Activated CD4-positive, CD25-positive, alpha-beta regulatory T cell treated with anti-CD3 and anti-CD28 coated beads, Interleukin-2, amount 50 U/mL, for 16 hours (primary cell): Measurements from ENCODE around the gene LDLRAP1.

Source experiments
- DNase-seq: peaks from one replicate; pipeline ENCODE4 v3.0.0-alpha.2; 2020; ENCODE audit warnings: low read depth, low spot score

Gene LDLRAP1

DNA sequence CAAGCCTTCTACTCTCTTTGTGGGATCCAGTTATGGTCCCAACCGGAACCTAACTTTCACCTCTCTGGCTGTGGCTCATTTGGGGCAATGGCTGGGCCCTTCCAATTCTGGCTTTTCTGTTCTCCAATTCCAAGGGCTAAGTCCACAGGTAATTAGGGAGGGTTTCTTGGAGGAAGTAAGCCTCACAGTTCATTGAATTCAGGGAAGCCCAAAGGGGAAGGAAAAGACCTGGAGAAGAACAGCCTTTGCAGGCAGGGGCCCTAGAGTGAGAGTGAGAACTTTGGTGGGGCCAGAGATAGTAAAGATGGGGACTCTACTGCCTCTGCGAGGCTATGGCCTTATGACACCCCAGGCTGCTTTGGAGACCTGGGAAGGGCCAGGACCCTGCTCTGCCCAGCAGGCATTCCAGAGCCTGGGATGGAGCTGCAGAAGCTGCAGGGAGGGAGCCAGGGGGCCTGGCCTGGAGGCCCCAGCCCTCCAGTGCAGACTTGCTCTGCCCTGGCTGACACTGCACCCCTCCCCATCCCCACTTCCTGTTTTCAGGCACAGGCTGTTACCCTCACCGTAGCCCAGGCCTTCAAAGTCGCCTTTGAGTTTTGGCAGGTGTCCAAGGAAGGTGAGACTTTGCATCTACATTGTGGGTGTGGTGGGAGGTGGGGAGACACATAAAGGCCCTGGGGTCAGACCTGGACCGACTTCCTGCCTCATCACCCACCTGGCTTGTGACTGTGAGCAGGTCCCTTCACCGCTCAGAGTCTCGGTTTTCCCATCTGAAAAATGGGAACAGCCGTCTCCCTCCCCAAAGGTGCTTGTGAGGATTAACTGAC is 18.9 kb downstream of the LDLRAP1 start:
- DNase-seq: peak; percentile 54

GRCh38 chr1:25562928-25563283 is 19.5 kb downstream of the LDLRAP1 start:
- DNase-seq: no peak

GRCh38 chr1:25563330-25564215 is 20.2 kb downstream of the LDLRAP1 start:
- DNase-seq: no peak

GRCh38 chr1:25564777-25565574 is 21.6 kb downstream of the LDLRAP1 start:
- DNase-seq: no peak

DNA sequence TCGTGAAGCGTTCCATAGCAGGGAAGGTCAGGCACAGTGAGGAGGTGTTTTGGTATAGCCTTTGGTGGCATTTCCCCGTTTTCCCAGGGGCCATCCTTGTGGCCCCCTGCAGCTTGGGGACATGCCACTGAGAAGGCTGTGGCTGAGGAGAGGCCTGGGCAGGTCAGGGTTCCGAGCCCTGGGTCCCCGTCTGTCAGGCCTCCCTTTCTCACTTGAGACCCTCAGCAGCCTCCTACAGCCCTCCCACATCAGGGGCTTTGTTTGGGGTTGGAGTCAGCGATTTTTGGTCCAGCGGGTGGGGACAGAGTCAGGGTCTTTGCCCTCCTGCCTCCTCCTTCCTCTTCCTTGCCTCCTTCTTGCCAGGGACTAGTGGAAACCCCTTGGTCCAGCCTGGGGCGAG is 22.2 kb downstream of the LDLRAP1 start:
- no peak for DNase-seq

DNA sequence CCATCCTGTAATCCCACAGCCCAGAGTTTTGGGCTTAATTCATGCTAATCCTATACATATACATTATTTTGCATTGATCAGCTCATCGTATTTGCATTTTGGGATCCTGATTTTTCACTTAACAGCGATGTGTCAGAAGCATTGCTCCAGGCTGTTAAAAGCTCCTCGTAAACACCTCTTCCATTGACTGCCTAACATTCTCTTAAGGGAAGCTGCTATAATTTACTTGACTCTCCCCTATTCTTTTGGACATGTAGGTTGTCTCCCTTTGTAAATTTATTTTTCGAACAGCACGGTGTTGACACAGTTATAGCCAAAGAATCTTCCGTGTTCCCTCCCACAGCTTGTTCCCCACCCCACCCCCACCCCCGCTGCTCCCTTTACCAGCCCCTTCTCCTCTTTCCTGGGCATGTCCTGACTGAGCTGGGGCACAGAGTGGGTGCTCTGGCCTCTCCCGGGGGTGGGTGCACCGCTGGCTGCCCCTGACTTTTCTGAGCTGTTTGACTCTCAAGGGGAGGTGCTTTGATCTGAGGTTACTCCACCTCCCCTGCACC is 22.8 kb downstream of the LDLRAP1 start:
- DNase-seq: no peak

- DNase-seq: no peak
These were observed 23.4 kb downstream of the LDLRAP1 start for GRCh38 chr1:25566730-25567341.

DNA sequence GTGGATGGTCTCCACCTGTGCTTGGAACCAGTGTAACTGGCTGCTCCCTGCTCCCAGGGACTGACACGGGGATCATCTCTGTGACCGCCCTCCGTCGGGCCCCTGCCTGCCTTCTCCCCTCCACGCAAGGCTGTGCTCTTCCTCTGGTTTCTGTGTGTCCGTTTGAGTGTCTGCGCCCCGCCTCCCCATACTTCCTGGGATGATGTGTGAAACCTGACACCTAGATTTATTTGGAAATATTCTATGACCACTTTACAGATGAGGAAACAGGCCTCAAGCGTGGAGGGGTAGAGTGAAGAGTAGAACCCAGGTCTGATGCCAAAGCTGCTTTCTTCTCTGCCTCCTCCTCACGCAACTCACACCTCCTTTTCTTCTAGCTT is 24.3 kb downstream of the LDLRAP1 start:
- DNase-seq: no peak

DNA sequence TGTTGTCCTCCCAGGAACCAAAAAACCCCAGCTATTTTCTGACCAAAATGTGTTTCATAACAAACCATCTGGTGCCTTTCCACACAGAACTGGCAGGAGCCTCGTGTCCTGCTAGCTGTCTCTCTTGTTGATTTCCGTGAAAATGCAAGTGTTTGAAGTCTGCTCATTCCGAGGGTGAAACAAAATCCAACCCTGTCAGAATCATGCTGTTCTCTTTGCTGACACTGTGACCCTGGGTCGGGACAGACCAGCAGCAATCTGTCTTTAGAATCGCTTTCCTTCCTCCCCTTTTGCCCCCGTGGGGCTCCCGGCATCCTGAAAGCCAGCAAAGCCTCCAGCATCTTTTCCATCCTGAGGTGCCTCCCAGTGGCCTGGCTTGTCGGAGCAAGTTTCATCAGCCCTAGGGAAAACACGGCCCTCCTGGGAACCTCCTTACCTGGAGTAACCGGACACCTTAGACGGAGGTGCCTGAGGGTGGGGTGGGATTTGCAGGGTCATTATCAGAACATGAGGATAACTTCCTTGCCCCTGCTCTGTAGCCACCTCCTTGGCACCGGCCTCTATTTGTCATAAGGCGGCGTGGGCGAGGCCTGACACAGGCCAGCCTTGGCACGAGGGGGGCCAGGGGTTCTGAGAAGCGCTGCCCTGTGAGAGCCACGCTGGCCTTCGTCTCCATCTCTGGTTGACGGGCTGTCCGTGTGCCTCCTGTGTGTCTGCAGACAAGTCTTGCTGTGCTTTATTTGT is 24.9 kb downstream of the LDLRAP1 start:
- no peak for DNase-seq

- no peak for DNase-seq
These were observed 25.6 kb downstream of the LDLRAP1 start for GRCh38 chr1:25568834-25569596.

DNA sequence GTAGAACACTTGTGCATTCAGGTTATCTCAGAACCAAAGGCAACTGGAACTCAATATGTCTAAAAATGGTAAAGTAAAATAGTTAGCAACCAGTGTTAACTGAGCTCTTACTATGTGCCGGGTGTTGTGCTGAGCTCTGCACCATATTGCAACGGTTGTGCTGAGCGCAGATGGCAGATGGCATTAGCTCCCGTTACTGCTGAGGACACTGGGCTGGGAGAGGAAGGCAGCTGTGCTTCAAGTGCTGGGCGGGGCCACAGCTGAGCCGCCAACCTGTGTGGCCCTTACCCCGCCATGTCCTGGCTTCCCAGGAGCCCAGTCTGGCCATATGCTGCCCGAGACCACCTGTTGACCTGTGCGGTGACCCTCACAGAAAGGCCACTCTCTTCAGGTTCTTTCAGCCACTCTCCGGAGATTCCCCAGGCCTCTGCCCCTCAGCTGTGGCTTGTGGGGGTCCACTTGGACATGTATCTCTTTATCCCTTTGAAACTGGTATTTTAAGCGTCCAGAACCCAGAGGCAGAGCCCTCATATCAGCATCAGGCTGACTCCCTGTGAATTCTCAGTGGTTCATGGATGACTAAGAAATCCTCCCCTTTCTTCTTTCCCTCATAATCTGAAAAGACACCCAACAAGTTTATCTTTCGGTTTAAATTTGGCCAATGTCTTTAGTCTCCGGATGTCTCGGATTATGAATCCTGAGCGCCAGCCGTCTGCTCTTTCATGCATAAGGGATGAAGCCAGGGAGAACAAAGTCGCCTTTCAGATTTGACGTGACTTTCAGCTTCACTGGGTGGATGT is 26.4 kb downstream of the LDLRAP1 start:
- no peak for DNase-seq

GRCh38 chr1:25570798-25571521 is 27.6 kb downstream of the LDLRAP1 start:
- DNase-seq: no peak

GRCh38 chr1:25571522-25571970 is 28.1 kb downstream of the LDLRAP1 start:
- no peak for DNase-seq

- DNase-seq: no peak
These were observed 28.7 kb downstream of the LDLRAP1 start for GRCh38 chr1:25572107-25572506.

DNA sequence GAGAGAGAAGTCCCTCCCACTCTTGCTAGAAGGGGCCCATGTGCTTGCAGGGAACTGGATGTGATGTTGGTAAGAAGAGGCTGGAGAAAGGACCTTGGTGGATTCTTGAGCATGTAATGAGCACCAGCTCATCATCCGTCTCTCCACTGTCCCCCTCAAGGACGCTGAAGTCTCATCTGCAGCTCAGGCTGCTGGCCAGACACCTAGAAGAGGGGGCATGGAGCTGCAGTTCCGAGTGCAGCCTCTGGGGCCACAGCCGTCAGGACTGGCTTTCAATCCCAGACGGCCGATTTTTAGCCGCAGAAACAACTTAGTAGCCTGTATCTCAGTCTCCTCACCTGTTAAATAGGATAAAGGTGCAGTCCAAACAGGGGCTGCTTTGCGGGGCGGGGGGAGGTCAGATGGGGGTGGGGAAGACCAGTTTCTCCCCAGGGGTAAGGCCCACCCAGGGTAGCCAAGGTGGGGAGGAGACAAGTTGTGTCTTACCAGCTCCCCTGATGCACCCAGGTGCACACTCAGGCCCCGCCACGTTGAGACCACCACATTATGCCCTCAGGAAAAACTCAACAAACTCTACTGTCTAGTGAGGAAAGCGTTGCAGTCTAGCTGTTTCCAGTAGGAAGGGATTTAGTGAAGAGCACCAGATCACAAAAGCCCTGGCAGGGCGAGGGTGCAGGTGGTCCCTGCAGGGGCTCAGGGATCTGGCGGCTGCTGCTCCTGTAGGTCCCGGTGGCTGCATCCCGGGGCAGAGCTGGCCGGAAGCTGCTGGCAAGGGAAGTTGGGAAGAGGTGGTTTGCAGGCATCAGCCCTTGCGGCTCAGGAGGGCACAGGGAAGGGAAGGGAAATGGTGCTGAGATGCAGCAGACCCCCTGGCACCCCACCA is 29.5 kb downstream of the LDLRAP1 start:
- no peak for DNase-seq

GRCh38 chr1:25573591-25573930 is 30.2 kb downstream of the LDLRAP1 start:
- DNase-seq: no peak

DNA sequence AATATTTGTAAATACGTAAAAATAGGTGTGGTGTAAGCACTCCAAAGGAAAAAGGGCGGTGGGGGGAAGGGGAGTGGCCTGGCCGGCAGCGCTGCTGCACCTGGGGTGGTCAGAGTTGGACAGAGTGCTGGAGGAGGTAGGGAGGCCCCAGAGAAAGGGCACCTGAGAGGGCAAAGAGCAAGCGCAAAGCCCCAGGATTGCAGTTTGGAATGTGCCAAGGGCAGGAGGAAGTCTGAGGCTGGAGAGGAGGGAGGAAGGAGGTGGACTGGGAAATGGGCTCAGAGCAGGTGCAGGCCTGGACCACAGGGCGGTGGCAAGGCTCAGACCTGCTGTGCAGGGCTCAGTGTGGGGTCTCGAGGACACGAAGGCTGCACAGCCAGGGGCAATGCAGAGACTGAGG is 30.6 kb downstream of the LDLRAP1 start:
- DNase-seq: no peak
